ENCODE data around the gene CD226.

DNA sequence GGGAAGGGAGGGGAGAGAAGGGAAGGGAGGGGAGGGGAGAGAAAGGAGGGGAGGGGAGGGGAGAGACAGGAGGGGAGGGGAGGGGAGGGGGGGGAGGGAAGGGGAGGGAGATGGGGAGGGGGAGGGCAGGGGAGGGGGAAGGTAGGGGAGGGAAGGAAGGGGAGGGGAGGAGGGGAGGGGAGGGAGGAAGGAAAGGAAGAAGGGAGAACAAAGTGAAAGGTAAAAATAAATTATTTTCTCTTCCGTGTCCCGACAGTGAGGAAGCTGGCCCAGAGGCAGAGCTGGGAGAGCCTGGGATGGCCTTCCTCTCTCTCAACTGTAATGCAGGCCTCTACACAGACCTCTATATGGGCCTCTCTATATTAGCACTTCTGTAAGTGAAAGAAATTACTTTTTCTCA is 53.2 kb downstream of the CD226 start:
- no peak for TF ChIP-seq POLR2AphosphoS5 (IDR thresholded peaks at IDR 0.05)
- TF ChIP-seq, protein P1, sequence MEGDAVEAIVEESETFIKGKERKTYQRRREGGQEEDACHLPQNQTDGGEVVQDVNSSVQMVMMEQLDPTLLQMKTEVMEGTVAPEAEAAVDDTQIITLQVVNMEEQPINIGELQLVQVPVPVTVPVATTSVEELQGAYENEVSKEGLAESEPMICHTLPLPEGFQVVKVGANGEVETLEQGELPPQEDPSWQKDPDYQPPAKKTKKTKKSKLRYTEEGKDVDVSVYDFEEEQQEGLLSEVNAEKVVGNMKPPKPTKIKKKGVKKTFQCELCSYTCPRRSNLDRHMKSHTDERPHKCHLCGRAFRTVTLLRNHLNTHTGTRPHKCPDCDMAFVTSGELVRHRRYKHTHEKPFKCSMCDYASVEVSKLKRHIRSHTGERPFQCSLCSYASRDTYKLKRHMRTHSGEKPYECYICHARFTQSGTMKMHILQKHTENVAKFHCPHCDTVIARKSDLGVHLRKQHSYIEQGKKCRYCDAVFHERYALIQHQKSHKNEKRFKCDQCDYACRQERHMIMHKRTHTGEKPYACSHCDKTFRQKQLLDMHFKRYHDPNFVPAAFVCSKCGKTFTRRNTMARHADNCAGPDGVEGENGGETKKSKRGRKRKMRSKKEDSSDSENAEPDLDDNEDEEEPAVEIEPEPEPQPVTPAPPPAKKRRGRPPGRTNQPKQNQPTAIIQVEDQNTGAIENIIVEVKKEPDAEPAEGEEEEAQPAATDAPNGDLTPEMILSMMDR (IDR thresholded peaks at IDR 0.05): no peak
- no peak for TF ChIP-seq POLR2A (IDR thresholded peaks at IDR 0.05)
